HepG2 (cell line): ENCODE results near the gene PIP4K2B. TPM values are rescaled to one million over a fixed set of nuclear protein-coding genes. Genes with fewer than 3 reads are reported as not detected.
A peak's percentile ranks its signal among the peaks of the same experiment; 100 is the strongest.

Experiments used
- AFF4 ChIP-seq: sonication (generic); formaldehyde crosslinking; IDR thresholded peaks from 2 replicates; pipeline ENCODE4 v1.4.0; 2020; ENCODE audit warnings: missing genetic modification reagents
- BRD4 ChIP-seq: sonication (generic); formaldehyde crosslinking; IDR thresholded peaks from 2 replicates; pipeline ENCODE4 v1.4.0; 2020; ENCODE audit warnings: missing genetic modification reagents
- CBX2 ChIP-seq, 2 experiments: fragments of 200-600 bp in 1 of 2; sonication (generic); formaldehyde crosslinking in 1 of 2; IDR thresholded peaks; 2 replicates each; pipeline versions ENCODE4 v1.7.0 to v1.8.1; 2018 to 2022; ENCODE audit warnings: low read depth in 2 of 2, low read length in 1 of 2, mild to moderate bottlenecking in 1 of 2, missing genetic modification reagents in 1 of 2
- CEBPG ChIP-seq: IDR thresholded peaks from 2 replicates; pipeline ENCODE4 v1.6.1; 2016
- CHD4 ChIP-seq: fragments of 200-600 bp; sonication (generic); IDR thresholded peaks from 2 replicates; pipeline ENCODE4 v1.7.0; 2017; ENCODE audit warnings: mild to moderate bottlenecking, low read length, borderline replicate concordance
- ELF1 ChIP-seq: sonication (generic); formaldehyde crosslinking; IDR thresholded peaks from 2 replicates; pipeline ENCODE4 v1.4.0; 2020; ENCODE audit warnings: missing genetic modification reagents
- HBP1 ChIP-seq: IDR thresholded peaks from 2 replicates; pipeline ENCODE4 v1.6.1; 2016; ENCODE audit warnings: low read depth, control low read depth
- HMGXB4 ChIP-seq, 2 experiments: sonication (generic) in 1 of 2; formaldehyde crosslinking in 1 of 2; IDR thresholded peaks; 2 replicates each; pipeline versions ENCODE4 v1.4.0 to v1.6.1; 2018 to 2020; ENCODE audit warnings: missing genetic modification reagents in 2 of 2, borderline replicate concordance in 1 of 2, low read depth in 1 of 2, mild to moderate bottlenecking in 1 of 2, missing biosample characterization in 1 of 2
- PCBP1 ChIP-seq: fragments of 200-400 bp; formaldehyde crosslinking; IDR thresholded peaks from 2 replicates; pipeline ENCODE4 v1.6.1; 2017; ENCODE audit warnings: mild to moderate bottlenecking, low read depth, low read length, borderline replicate concordance
- SKI ChIP-seq: fragments of 450-650 bp; IDR thresholded peaks from one replicate; pipeline ENCODE4 v1.6.1; 2018; ENCODE audit warnings: mild to moderate bottlenecking; ENCODE audit not compliant: partially characterized antibody
- SNAI1 ChIP-seq: sonication (generic); formaldehyde crosslinking; IDR thresholded peaks from 2 replicates; pipeline ENCODE4 v1.5.0; 2020; ENCODE audit warnings: mild to moderate bottlenecking, missing genetic modification reagents, borderline replicate concordance
- SOX6 ChIP-seq, 2 experiments: fragments of 450-650 bp in 1 of 2; sonication (generic) in 1 of 2; formaldehyde crosslinking in 1 of 2; IDR thresholded peaks; 2 replicates each; pipeline versions ENCODE4 v1.4.0 to v1.6.1; 2017 to 2020; ENCODE audit warnings: antibody characterized with exemption in 1 of 2, mild to moderate bottlenecking in 1 of 2, missing genetic modification reagents in 1 of 2
- SRSF9 ChIP-seq: fragments of 200-400 bp; formaldehyde crosslinking; IDR thresholded peaks from 2 replicates; pipeline ENCODE4 v1.6.1; 2018; ENCODE audit warnings: borderline replicate concordance, mild to moderate bottlenecking, low read depth, low read length; ENCODE audit not compliant: insufficient read depth, poor library complexity, severe bottlenecking
- ZNF510 ChIP-seq: sonication (generic); formaldehyde crosslinking; IDR thresholded peaks from 2 replicates; pipeline ENCODE4 v1.4.0; 2020; ENCODE audit warnings: low read depth, mild to moderate bottlenecking, missing genetic modification reagents
- ZNF547 ChIP-seq: sonication (generic); formaldehyde crosslinking; IDR thresholded peaks from 2 replicates; pipeline ENCODE4 v1.5.1; 2020; ENCODE audit warnings: mild to moderate bottlenecking, missing genetic modification reagents
- ZNF550 ChIP-seq: sonication (generic); formaldehyde crosslinking; IDR thresholded peaks from 2 replicates; pipeline ENCODE4 v1.4.0; 2020; ENCODE audit warnings: mild to moderate bottlenecking, missing genetic modification reagents, borderline replicate concordance
- ZNF616 ChIP-seq: sonication (generic); formaldehyde crosslinking; IDR thresholded peaks from 2 replicates; pipeline ENCODE4 v1.5.0; 2020; ENCODE audit warnings: low read depth, mild to moderate bottlenecking, missing genetic modification reagents
- ZNF780A ChIP-seq: sonication (generic); formaldehyde crosslinking; IDR thresholded peaks from 2 replicates; pipeline ENCODE4 v1.8.0; 2022; ENCODE audit warnings: mild to moderate bottlenecking, missing genetic modification reagents, moderate library complexity
- ZNF800 ChIP-seq: sonication (generic); formaldehyde crosslinking; IDR thresholded peaks from 2 replicates; pipeline ENCODE4 v1.4.0; 2020; ENCODE audit warnings: missing genetic modification reagents
- ZNF878 ChIP-seq: sonication (generic); formaldehyde crosslinking; IDR thresholded peaks from 2 replicates; pipeline ENCODE4 v1.8.1; 2023; ENCODE audit warnings: mild to moderate bottlenecking, missing genetic modification reagents, moderate library complexity
- polyA plus RNA-seq, 8 experiments: library from polyadenylated mRNA; depleted of rRNA in 3 of 8; stranded (reverse) in 7 of 8; unstranded in 1 of 8; fragments of >200 nt; fragmentation: Illumina TruSeq in 4 of 8; extraction: Trizol in 4 of 8; gene quantifications; 2 replicates each; pipeline versions ENCODE4 v1.2.1 to v1.2.3, GENCODE V29; 2011 to 2016; ENCODE audit warnings: low read depth in 4 of 8, missing spikeins in 1 of 8, mixed read lengths in 1 of 8; ENCODE audit not compliant: insufficient read depth in 1 of 8
- total RNA-seq, 5 experiments: library from RNA; depleted of rRNA; stranded (reverse); fragments of >200 nt; fragmentation: Illumina TruSeq; extraction: Trizol; gene quantifications; 2 replicates each; pipeline ENCODE4 v1.2.3, GENCODE V29; 2016; ENCODE audit warnings: low read depth in 1 of 5

Gene PIP4K2B
- total and polyA plus RNA-seq, 2 of the 13 experiments (the other 11 are each of a cell fraction or from before 2014, with no cell fraction given) = 20.4 to 54.0 TPM

GRCh38 chr17:38751808-38752307 lies 47.5 kb downstream of the PIP4K2B start (continued):
- TF ChIP-seq ZNF800 (CRISPR knock-in tag) = peak; percentile 79; the same call in 1 of the 2 replicates
- no peak for TF ChIP-seq SRSF9
- TF ChIP-seq SKI = peak; percentile 38
- TF ChIP-seq ZNF510 (CRISPR knock-in tag) = 0 out of 2 replicates have a peak, but pooled peaks have one; percentile 70
- TF ChIP-seq ZNF616 (CRISPR knock-in tag) = peak; percentile 4; the same call in 1 of the 2 replicates
- no peak for TF ChIP-seq PCBP1
- TF ChIP-seq AFF4 (CRISPR knock-in tag) = peak; percentile 17; the same call in 1 of the 2 replicates
- TF ChIP-seq ZNF550 (CRISPR knock-in tag) = no peak
- TF ChIP-seq ELF1 (CRISPR knock-in tag) = peak; percentile 58; the same call in 1 of the 2 replicates
- peak; percentile 49; the same call in 1 of the 2 replicates for TF ChIP-seq ZNF878 (CRISPR knock-in tag)
- TF ChIP-seq CBX2 (IDR thresholded peaks at IDR 0.05; ENCODE audit: low read depth, low read length) = no peak
- TF ChIP-seq CBX2 (CRISPR knock-in tag; IDR thresholded peaks at IDR 0.05; ENCODE audit: low read depth) = no peak
- TF ChIP-seq HMGXB4 (CRISPR knock-in tag; IDR thresholded peaks at IDR 0.05; ENCODE audit: borderline replicate concordance in 1 of 2, low read depth in 1 of 2) = peak; percentile 99 to 100
- TF ChIP-seq HBP1 (CRISPR knock-in tag) = no peak
- TF ChIP-seq CEBPG (CRISPR knock-in tag) = peak; percentile 95
- no peak for TF ChIP-seq ZNF547 (CRISPR knock-in tag)
- no peak for TF ChIP-seq SOX6 (IDR thresholded peaks at IDR 0.05)
- TF ChIP-seq SOX6 (CRISPR knock-in tag; IDR thresholded peaks at IDR 0.05) = peak; percentile 55; the same call in 1 of the 2 replicates
- TF ChIP-seq ZNF780A (CRISPR knock-in tag) = 0 out of 2 replicates have a peak, but pooled peaks have one; percentile 37
- TF ChIP-seq BRD4 (CRISPR knock-in tag) = peak; percentile 64
- no peak for TF ChIP-seq SNAI1 (CRISPR knock-in tag)
- TF ChIP-seq CHD4 = peak; percentile 66; the same call in 1 of the 2 replicates
